Measurements from ENCODE around the gene ZNF462.

Gene ZNF462

DNA sequence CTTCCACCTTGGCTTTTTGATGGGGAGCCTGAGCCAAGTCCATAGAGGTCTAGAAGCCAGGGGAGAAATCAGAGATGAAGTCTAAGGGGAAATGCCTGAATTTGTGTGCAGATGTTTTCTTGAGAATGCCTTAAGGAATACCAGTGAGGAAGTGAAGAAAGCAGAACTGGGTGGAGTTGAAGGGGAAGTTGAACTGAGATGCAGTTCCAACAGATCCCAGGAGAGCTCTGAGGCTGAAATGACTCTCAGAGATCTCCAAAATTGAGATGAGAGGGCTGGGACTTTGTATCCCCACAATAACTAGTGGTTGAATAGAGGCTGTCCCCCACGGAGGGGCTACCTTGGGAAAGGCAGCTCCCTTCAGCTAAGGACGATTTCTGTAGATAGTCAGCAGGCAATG is 197.1 kb downstream of the ZNF462 start:
- no peak for DNase-seq (ENCODE audit: low read depth)

More for the DNA sequence above, 197.1 kb downstream of the ZNF462 start:
- TF ChIP-seq, protein P1, sequence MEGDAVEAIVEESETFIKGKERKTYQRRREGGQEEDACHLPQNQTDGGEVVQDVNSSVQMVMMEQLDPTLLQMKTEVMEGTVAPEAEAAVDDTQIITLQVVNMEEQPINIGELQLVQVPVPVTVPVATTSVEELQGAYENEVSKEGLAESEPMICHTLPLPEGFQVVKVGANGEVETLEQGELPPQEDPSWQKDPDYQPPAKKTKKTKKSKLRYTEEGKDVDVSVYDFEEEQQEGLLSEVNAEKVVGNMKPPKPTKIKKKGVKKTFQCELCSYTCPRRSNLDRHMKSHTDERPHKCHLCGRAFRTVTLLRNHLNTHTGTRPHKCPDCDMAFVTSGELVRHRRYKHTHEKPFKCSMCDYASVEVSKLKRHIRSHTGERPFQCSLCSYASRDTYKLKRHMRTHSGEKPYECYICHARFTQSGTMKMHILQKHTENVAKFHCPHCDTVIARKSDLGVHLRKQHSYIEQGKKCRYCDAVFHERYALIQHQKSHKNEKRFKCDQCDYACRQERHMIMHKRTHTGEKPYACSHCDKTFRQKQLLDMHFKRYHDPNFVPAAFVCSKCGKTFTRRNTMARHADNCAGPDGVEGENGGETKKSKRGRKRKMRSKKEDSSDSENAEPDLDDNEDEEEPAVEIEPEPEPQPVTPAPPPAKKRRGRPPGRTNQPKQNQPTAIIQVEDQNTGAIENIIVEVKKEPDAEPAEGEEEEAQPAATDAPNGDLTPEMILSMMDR (IDR thresholded peaks at IDR 0.05; ENCODE audit: control insufficient read depth, insufficient read depth, low read depth, low read length, missing control alignments) = no peak
- H3K4me3 ChIP-seq (ENCODE audit: control insufficient read depth, low read depth, low read length) = no peak overlapping the region

Measured in AG09309 (cell line).